ENCODE results near the gene PDGFRA.

The PDGFRA gene

GRCh38 chr4:54217642-54218495, 11.2 kb upstream of the PDGFRA start:
- H3K4me1 ChIP-seq, result no peaks in the 10 kb centered on the region
- H3K27me3 ChIP-seq (ENCODE audit: control insufficient read depth, insufficient read depth, low read length), result no peaks in the 10 kb centered on the region
- TF ChIP-seq CTCF (IDR thresholded peaks at IDR 0.05), result peak; percentile 80
- no peak overlapping the region for H3K4me3 ChIP-seq (ENCODE audit: low read depth, low read length)
- no peaks in the 10 kb centered on the region for H3K36me3 ChIP-seq (ENCODE audit: control insufficient read depth, insufficient read depth, low read length)
- H3K27ac ChIP-seq, result no peak overlapping the region
- H3K4me2 ChIP-seq (ENCODE audit: low read length), result peak overlapping the region; percentile 88
- H3K9me3 ChIP-seq (ENCODE audit: control insufficient read depth, low read length), result no peaks in the 10 kb centered on the region
- H3K79me2 ChIP-seq, result no peaks in the 10 kb centered on the region
- no peak overlapping the region for H3K9ac ChIP-seq
- peak overlapping the region; percentile 68 for H2AFZ ChIP-seq

GRCh38 chr4:54218736-54219135, 10.4 kb upstream of the PDGFRA start:
- no peak overlapping the region for H3K4me2 ChIP-seq (ENCODE audit: low read length)
- H3K9ac ChIP-seq, result no peak overlapping the region
- H3K36me3 ChIP-seq (ENCODE audit: control insufficient read depth, insufficient read depth, low read length), result no peaks in the 10 kb centered on the region
- H3K79me2 ChIP-seq, result no peaks in the 10 kb centered on the region
- no peak overlapping the region for H3K27ac ChIP-seq
- no peak overlapping the region for H3K4me3 ChIP-seq (ENCODE audit: low read depth, low read length)
- TF ChIP-seq CTCF (IDR thresholded peaks at IDR 0.05), result no peak
- no peaks in the 10 kb centered on the region for H3K4me1 ChIP-seq
- no peaks in the 10 kb centered on the region for H3K27me3 ChIP-seq (ENCODE audit: control insufficient read depth, insufficient read depth, low read length)
- no peak overlapping the region for H2AFZ ChIP-seq
- no peaks in the 10 kb centered on the region for H3K9me3 ChIP-seq (ENCODE audit: control insufficient read depth, low read length)

- H3K27me3 ChIP-seq (ENCODE audit: control insufficient read depth, insufficient read depth, low read length), result peaks cover 4% of the 10 kb centered on the region
- no peaks in the 10 kb centered on the region for H3K36me3 ChIP-seq (ENCODE audit: control insufficient read depth, insufficient read depth, low read length)
- no peak overlapping the region for H3K4me2 ChIP-seq (ENCODE audit: low read length)
- H3K9ac ChIP-seq, result no peak overlapping the region
- H3K4me1 ChIP-seq, result no peaks in the 10 kb centered on the region
- no peaks in the 10 kb centered on the region for H3K9me3 ChIP-seq (ENCODE audit: control insufficient read depth, low read length)
- H3K79me2 ChIP-seq, result no peaks in the 10 kb centered on the region
- H3K4me3 ChIP-seq (ENCODE audit: low read depth, low read length), result no peak overlapping the region
- no peak for TF ChIP-seq CTCF (IDR thresholded peaks at IDR 0.05)
- no peak overlapping the region for H3K27ac ChIP-seq
- no peak overlapping the region for H2AFZ ChIP-seq
Observed at GRCh38 chr4:54224996-54225597, 4.0 kb upstream of the PDGFRA start.

GRCh38 chr4:54225598-54226403, 3.3 kb upstream of the PDGFRA start:
- peak overlapping the region; percentile 16 for H2AFZ ChIP-seq
- TF ChIP-seq CTCF (IDR thresholded peaks at IDR 0.05), result no peak
- no peak overlapping the region for H3K27ac ChIP-seq
- peak overlapping the region; percentile 39 for H3K4me3 ChIP-seq (ENCODE audit: low read depth, low read length)
- H3K27me3 ChIP-seq (ENCODE audit: control insufficient read depth, insufficient read depth, low read length), result peaks cover 9% of the 10 kb centered on the region
- H3K79me2 ChIP-seq, result no peaks in the 10 kb centered on the region
- H3K4me2 ChIP-seq (ENCODE audit: low read length), result peak overlapping the region; percentile 52
- no peaks in the 10 kb centered on the region for H3K36me3 ChIP-seq (ENCODE audit: control insufficient read depth, insufficient read depth, low read length)
- no peaks in the 10 kb centered on the region for H3K4me1 ChIP-seq
- no peak overlapping the region for H3K9ac ChIP-seq
- no peaks in the 10 kb centered on the region for H3K9me3 ChIP-seq (ENCODE audit: control insufficient read depth, low read length)

All from parathyroid adenoma (tissue), 2 donors.